HCT116 (cell line): Measurements from ENCODE around the gene SMNDC1.

Source experiments
- POLR2A ChIP-seq: IDR thresholded peaks from 2 replicates; pipeline ENCODE4 v1.7.0; 2011; ENCODE audit warnings: borderline replicate concordance; ENCODE audit not compliant: insufficient read depth, insufficient read length; ENCODE audit errors: extremely low read depth
- RAD21 ChIP-seq: IDR thresholded peaks from 2 replicates; pipeline ENCODE4 v1.6.1; 2012; ENCODE audit warnings: low read depth, mild to moderate bottlenecking
- SIN3A ChIP-seq: IDR thresholded peaks from 2 replicates; pipeline ENCODE4 v1.6.1; 2012; ENCODE audit warnings: low read depth

- TF ChIP-seq SIN3A (no peak), POLR2A (no peak), RAD21 (no peak)
Observed at GRCh38 chr10:110285501-110285900, 19.2 kb downstream of the SMNDC1 start.
